GM19099 (cell line): ENCODE data around the gene IGFALS.

Experiments
- POLR2A ChIP-seq: IDR thresholded peaks from 3 replicates; pipeline ENCODE4 v1.6.1; 2011; ENCODE audit warnings: low read depth; ENCODE audit not compliant: insufficient read length; ENCODE audit errors: extremely low read depth

IGFALS gene

DNA sequence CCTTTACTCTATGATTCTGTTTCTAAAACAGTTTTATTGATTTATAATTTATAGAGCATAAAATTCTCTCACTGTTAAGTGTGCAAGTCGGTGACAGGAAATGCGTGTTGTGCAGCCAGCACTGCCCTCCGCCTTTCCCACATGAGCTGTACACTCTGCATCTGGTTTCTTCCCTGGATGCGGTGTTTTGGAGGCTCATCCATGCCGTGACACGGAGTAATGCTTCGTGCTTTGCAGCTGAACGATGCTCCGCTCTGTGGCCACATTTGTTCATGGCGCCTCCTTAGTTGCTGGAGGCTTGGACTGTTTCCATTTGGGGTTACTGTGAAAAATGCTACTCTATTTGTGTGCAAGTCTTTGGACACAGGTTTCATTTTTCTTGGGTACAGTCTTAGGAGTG lies 7.2 kb upstream of the IGFALS start:
- TF ChIP-seq POLR2A: no peak

DNA sequence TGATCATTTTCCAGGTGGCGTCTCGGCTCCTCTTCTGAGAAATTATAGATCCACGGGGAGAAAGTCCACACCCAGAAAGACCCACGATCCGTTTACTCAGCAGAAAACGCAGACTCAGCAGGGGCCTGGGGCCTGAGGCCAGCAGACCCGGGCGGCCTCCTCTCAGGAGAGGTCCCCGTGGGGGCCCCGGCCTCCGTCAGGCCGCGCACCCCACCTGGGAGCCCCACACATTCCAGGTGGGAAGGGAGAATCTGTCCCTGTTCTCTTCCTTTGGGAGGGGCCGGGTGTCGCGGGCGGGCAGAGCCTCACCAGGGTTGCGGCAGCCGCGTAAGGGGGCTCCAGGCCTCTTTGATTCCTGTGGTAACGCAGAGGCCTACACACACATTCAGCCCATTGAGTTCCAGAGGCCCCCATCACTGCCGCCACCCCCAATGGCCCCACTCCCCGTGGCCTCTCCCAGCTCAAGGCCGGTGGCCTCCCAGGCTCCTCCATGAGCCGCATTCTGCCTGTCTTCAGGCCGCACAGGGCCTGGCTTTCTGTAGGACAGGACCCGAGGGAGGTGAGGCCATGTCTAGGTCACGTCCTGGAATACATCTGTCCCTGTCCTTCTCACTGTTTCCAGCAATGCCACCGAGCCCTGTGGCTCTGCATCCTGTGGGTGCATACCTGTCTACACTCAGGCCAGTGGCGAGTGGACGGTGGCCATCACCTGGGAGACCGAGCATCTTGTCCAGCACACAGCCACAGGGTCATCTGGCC lies 1.6 kb upstream of the IGFALS start:
- TF ChIP-seq POLR2A: no peak

DNA sequence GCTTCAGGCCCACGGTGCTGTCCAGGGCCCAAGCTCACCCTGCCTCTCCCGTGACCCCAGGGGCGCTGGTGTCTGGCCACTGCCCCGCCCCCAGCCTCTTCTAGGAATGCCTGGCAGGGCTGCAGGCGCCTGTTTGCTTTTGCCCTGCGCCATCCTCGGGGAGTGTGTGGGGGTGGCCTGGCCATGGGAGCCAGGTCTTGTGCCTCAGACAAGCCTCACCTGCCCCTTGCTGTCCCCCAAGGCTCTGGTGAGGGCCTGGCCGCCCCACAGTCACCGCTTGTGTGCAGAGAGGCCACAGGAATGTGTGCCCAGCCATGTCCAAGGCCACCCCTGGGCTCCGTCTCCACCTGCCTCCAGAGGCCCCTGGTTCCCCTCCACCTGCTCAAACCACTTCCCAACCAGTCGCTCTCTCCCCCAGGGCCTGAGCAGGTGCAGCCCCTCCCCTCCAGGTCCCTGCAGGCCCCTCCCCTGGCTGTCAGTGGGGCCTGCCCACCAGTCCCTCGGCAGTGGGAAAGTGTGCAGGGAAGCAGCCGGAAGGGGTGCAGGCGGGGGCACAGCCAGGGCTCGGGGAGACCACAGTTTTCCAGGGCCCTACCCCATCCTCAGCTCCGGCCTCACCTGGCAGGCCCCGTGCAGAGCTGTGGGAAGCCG lies 841 bp upstream of the IGFALS start:
- TF ChIP-seq POLR2A: no peak

DNA sequence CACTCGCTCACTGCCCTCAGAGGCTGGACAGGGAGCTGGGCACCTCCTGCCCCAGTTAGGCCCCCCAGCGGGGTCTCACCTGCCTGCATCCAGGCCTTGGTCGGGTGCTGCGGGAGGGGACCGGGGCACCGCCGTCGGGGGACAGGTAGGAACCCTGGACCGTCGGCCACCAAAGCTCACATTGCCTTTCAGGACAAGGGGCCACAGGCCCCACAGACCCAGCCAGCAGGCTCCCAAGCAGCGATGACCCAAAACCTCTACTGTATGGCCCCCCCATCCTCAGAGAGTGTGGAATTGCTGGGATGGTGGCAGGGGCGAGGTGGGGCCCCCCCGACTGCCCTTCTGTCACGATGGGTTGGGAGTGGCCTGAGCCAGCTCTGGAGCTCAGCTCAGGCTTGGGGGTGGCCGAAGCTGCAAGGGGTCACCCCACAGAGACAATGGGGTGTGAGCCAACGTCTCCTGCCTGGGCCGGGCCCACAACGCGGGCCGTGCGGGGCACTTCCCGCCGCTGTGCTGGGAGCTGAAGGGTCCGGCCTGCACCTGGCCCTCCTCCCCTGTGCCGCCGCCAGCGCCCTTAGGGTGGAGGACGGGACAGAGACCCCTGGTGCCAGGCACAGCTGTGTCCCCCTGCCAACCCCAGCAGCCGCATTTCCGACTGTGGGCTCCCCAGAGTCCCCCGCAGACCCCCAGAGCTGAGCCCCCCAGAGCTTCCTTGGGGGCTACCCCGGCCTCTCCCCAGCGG lies 498 bp downstream of the IGFALS start:
- no peak for TF ChIP-seq POLR2A

- TF ChIP-seq POLR2A: no peak
These were observed 1.3 kb downstream of the IGFALS start for GRCh38 chr16:1791943-1792812.

DNA sequence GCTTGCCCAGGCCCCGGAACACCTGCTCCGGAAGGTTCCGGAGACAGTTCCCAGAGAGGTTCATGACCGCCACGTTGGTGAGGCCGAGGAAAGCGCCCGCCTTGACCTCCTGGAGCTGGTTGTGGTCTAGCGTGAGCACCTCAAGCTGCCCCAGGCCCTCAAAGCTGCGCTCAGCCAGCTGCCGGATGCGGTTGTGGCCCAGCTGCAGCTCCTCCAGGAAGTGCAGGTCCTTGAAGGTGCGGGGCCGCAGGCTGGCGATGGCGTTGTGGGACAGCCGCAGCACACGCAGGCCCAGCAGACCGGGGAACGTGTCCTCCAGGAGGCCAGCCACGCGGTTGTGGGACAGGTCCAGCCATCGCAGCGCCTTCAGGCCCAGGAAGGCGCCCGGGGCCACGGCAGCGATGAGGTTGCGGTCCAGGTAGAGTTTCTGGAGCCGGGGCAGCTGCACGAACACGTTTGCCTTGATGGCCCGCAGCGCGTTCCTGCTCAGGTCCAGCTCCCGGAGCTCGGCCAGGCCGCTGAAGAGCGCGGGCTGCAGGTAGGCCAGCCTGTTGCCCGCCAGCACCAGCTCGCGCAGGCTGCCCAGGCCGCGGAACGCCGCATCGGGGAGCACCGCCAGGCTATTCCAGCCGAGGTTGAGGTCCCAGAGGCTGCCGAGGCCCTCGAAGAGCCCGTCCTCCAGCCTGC lies 2.1 kb downstream of the IGFALS start:
- no peak for TF ChIP-seq POLR2A

GRCh38 chr16:1790611-1791255 lies 2.8 kb downstream of the IGFALS start:
- no peak for TF ChIP-seq POLR2A

DNA sequence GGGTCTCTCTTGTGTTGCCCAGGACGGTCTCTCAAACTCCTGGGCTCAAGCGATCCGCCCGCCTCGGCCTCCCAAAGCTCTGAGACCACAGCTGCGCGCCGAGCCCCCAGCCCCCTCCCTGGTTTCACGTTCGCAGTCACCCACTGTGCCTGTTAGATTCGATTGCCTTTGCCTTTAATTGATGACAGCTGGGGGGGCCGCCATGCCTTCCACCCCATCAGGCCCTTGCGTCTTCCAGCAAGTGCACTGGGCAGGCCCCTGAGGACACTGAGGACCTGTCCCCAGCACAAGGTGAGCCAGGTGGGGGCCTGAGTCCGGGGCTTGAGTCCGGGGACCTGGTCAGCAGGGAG lies 3.3 kb downstream of the IGFALS start:
- no peak for TF ChIP-seq POLR2A

DNA sequence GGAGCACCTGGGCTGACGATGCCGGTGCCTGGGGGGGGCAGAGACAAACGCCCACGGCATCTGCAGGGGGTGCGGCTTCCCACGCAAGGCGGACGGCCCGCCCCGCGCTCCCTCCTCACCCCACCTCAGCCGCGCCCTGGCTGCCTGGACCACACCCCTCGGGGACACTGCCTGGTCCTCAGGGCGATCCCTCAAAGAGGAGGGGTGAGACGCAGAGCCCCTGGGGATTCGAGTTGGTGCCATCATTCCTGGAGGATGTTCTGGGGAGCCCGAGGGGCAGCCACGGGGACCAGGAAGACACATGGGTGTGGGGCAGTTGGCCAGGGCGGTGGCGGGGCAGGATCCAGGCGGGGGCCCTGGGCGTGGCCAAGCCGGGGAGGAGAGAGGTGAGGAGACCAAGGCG lies 3.9 kb downstream of the IGFALS start:
- no peak for TF ChIP-seq POLR2A

DNA sequence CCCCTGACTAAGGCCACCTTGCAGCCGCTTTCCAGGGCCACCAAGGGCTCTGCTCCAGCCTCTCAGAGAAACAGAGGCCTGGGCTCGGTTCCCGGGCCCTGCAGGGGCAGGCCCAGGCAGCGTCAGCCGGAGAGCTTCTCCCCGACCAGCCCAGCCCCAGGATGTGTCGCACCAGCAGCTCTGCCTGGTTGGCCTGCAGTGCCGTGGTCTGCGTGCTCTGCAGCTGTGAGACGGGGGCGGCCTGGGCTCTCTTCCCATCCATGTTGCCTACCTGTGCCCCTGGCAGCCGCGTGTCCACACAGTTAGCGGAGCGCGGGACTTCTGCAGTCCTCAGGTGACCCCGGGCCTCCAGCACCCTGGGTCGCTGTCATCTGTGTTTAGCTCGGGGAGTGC lies 4.8 kb downstream of the IGFALS start:
- TF ChIP-seq POLR2A: no peak

DNA sequence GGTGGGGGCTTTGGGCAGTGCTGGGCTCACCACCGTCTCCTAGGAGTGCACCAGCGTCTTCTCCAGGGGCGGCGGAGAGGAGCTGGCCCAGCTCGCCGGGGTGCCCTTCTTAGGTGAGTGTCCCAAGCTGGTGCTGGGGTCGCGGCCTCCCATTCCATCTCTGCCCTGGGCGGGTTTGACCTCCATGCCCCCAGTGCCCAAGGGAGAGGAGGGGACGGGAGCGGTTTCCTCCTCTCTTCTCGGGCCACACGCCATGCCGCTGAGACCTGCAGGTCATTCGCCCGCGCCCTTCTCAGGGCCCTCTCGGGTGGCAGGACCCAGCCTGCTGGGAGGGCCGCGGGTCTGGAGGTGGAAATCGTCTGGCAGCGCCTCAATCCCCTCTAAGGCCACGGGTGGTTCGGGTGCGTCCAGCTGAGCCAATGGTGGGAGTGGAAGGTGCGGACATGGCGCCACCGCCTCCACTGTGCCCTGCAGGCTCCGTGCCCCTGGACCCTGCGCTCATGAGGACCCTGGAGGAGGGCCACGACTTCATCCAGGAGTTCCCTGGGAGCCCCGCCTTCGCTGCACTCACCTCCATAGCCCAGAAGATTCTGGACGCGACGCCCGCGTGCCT lies 5.3 kb downstream of the IGFALS start:
- no peak for TF ChIP-seq POLR2A

GRCh38 chr16:1787322-1788094 lies 6.0 kb downstream of the IGFALS start:
- TF ChIP-seq POLR2A: no peak

- no peak for TF ChIP-seq POLR2A
These were observed 6.5 kb downstream of the IGFALS start for GRCh38 chr16:1787056-1787321.
